Endometrial microvascular endothelial cells (primary cell): ENCODE data around the gene SHBG. TPM values are rescaled to one million over a fixed set of nuclear protein-coding genes. Genes with fewer than 3 reads are reported as not detected.
"Not testable (repeated sequence)": the region's sequence is repeated elsewhere in the genome, so short reads cannot be mapped to it uniquely, and the experiment has no call there.

ENCODE experiments used
- in situ Hi-C: cut with HindIII; loops from 2 replicates; pipeline ENCODE4 v1.10.0; 2017; ENCODE audit warnings: low sequenced_read_pairs, low pct_unique_long_range_greater_than_20kb; ENCODE audit errors: inconsistent ontology term
- total RNA-seq: library from RNA; depleted of rRNA; stranded (reverse); fragments of >200 nt; gene quantifications from one replicate; pipeline ENCODE4 v1.2.3, GENCODE V29; 2015; ENCODE audit errors: inconsistent ontology term

The SHBG gene
- total RNA-seq, 1 donor from 2014 or later, result not detected

DNA sequence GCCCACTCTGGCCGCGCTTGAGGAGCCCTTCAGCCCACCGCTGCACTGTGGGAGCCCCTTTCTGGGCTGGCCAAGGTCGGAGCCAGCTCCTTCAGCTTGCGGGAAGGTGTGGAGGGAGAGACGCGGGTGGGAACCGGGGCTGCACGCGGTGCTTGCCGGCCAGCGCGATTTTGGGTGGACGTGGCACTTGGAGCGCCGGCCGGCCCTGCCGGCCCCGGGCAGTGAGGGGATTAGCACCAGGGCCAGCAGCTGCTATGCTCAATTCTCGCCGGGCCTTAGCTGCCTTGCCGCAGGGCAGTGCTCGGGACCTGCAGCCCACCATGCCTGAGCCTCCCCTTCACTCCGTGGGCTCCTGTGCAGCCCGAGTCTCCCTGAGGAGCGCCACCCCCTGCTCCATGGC lies 10.8 kb downstream of the SHBG start:
- in situ Hi-C loops, result no loop called here

DNA sequence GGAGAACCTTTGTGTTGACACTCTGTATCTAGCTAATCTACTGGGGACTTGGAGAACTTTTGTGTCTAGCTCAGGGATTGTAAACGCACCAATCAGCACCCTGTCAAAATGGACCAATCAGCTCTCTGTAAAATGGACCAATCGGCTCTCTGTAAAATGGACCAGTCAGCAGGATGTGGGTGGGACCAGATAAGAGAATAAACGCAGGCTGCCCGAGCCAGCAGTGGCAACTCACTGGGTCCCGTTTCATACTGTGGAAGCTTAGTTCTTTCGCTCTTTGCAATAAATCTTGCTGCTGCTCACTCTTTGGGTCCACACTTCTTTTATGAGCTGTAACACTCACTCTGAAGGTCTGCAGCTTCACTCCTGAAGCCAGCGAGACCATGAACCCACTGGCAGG lies 11.7 kb downstream of the SHBG start:
- in situ Hi-C loops, result not testable (repeated sequence)

- in situ Hi-C loops, result no loop called here
These were observed 14.8 kb downstream of the SHBG start for GRCh38 chr17:7644775-7645174.

GRCh38 chr17:7646457-7646856 lies 16.5 kb downstream of the SHBG start:
- in situ Hi-C loops, result no loop called here

DNA sequence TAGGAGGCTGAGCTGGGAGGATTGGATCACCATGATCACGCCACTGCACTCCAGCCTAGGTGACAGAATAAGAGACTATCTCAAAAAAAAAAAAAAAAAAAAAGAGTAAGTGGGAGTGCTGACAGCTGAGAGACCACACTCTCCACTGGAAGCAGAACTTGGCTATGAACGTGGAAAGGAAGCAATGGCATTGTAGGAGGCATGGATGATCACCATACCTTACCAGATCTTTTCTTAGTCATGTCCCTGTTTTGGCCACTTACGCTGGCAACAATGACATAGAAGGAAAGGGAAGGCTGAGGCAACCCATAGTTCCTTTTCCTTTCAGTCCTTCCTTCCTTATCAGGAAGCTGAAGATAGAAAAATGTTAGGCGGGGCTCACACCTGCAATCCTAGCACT lies 17.1 kb downstream of the SHBG start:
- in situ Hi-C loops, result no loop called here

GRCh38 chr17:7650509-7651096 lies 20.7 kb downstream of the SHBG start, which contains the start of gene ATP1B2:
Gene ATP1B2, plus strand, starts transcription at chr17:7650926. Its CDS starts 593 bp downstream, at chr17:7651519.
- in situ Hi-C loops, result no loop called here

DNA sequence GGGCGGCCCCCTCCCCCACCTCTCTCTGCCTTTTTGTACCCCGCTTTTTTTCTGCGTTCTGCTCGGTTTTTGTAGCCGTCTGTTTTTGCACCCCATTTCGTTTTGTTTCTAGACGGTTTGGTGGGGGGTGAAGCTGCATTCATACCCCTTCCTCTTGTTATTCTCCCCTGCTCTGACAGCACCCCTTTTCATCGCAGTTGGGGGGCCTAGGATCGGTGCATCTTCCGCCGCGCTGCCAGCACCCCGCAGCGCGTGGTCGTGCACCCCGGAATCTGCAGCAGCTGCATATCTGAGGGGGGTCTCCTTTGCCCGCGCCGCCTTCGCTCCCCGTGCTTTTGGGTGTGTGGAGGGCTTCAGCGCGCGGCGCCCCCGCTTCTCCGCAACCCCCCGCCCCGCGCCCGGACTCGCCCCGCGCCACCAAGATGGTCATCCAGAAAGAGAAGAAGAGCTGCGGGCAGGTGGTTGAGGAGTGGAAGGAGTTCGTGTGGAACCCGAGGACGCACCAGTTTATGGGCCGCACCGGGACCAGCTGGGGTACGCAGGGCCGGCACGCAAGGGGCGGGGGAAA lies 21.2 kb downstream of the SHBG start:
- in situ Hi-C loops, result no loop called here

GRCh38 chr17:7651665-7652387 lies 21.9 kb downstream of the SHBG start:
- in situ Hi-C loops, result no loop called here

DNA sequence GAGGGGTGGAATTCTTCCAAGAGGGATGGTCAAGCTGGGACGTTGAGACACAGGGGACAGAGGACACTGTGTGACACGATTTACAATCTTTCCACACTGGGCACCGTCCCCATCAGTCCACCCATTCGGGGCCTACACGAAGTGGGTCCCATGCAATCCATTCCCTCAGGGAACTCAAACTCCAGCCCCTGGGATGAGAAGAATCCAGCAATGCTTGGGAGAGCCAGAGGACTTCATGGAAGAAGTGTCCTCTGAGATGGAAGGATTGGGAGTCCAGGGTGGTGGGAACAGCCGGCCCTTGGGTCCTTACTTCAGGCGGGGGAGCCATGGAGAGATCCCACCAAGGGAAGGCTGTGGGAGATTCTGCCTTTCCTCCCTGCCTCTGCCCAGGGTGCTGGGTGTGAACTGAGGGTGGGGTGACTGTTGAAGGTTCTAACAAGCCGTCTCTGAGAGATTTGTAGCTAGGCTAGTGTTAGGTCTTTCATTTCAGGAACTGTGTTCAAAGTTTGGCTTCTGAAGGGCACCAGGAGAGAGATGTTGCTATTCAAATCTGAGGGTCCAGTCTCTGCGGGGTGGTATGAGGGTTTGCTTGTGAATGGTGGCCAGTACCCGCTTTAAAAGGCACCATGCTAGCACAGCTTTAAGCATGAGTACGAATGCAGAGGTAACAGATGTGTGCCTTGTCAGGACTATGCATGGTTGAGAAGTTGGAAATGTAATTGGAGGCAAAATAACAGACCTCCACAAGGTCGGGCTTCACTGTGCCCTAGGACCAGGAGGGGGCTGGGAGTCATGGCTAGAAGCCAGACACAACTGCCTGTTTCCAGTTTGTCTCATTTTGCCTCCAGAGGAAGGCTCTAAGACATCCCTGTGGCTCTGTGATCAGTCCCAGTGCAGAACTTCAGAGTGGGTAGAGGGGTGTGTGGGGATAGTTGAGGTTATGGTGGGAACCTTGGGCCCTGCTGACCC lies 22.7 kb downstream of the SHBG start:
- in situ Hi-C loops, result no loop called here

- in situ Hi-C loops, result no loop called here
These were observed 25.1 kb downstream of the SHBG start for GRCh38 chr17:7654832-7655540.

DNA sequence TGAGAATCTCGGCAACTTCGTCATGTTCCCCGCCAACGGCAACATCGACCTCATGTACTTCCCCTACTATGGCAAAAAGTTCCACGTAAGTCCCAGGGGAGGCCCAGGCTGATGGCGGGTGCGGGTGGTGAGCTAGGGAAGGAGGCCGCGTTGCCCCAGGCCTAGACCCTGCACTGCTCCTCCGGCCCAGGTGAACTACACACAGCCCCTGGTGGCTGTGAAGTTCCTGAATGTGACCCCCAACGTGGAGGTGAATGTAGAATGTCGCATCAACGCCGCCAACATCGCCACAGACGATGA lies 25.6 kb downstream of the SHBG start:
- in situ Hi-C loops, result no loop called here

GRCh38 chr17:7656958-7657609 lies 27.1 kb downstream of the SHBG start:
- in situ Hi-C loops, result no loop called here

DNA sequence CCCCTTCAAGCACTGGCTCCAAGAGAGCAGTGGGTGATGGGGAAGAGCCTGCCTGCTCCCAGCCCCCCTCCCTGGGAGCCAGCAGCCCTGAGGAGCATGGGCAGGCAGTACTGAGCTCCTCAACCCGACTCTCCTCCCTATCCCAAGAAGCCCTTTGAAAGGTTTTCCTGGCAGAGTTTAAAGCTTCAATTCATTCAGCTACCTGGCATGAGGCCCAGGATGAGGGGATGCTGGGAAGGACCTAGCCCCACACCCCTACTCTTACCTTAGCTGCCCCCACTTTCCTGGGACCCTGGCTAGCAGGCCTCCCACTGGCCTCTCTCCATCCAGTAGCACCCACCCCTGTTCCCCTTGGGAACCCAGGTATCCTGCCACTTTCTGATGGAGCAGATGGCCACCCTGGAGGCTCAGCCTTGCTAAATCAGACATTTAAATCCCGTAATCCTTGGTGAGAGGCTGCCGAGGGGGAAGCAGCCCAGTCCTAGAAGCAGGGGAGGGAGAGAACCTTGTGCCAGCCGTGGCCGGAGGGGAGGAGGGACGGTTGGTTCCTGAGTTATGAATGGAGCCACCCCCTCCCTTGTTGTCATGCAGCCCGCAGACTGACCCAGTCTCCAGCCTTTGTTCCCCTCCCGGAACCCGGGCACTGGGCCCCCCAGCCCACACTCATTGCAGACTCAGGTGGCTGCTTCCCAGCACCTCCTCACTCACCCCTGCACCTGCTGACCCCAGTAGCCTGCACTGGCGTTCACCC lies 37.9 kb downstream of the SHBG start:
- in situ Hi-C loops, result no loop called here

- in situ Hi-C loops, result no loop called here
These were observed 38.5 kb downstream of the SHBG start for GRCh38 chr17:7668482-7668881.

- in situ Hi-C loops, result no loop called here
These were observed 43.3 kb downstream of the SHBG start for GRCh38 chr17:7673239-7673638.

DNA sequence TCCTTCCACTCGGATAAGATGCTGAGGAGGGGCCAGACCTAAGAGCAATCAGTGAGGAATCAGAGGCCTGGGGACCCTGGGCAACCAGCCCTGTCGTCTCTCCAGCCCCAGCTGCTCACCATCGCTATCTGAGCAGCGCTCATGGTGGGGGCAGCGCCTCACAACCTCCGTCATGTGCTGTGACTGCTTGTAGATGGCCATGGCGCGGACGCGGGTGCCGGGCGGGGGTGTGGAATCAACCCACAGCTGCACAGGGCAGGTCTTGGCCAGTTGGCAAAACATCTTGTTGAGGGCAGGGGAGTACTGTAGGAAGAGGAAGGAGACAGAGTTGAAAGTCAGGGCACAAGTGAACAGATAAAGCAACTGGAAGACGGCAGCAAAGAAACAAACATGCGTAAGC lies 45.0 kb downstream of the SHBG start:
- in situ Hi-C loops, result no loop called here

- in situ Hi-C loops, result no loop called here
These were observed 46.6 kb downstream of the SHBG start for GRCh38 chr17:7676533-7676932.
